Ureter (tissue), 1 donor: Measurements from ENCODE around the gene MINK1. TPM values are rescaled to one million over a fixed set of nuclear protein-coding genes. Genes with fewer than 3 reads are reported as not detected.
A peak's percentile ranks its signal among the peaks of the same experiment; 100 is the strongest.
"Not testable (repeated sequence)": the region's sequence is repeated elsewhere in the genome, so short reads cannot be mapped to it uniquely, and the experiment has no call there.

ENCODE experiments used
- DNase-seq: peaks from one replicate; pipeline ENCODE4 v3.0.0-alpha.2; 2020; ENCODE audit warnings: low spot score
- total RNA-seq: library from RNA; stranded (reverse); gene quantifications from one replicate; pipeline ENCODE4 v1.2.4, GENCODE V29; 2023
- donor health status: DM: yes; HTN: yes; CAD: no.

The MINK1 gene
- total RNA-seq, 1 donor from 2014 or later = 119 TPM

DNA sequence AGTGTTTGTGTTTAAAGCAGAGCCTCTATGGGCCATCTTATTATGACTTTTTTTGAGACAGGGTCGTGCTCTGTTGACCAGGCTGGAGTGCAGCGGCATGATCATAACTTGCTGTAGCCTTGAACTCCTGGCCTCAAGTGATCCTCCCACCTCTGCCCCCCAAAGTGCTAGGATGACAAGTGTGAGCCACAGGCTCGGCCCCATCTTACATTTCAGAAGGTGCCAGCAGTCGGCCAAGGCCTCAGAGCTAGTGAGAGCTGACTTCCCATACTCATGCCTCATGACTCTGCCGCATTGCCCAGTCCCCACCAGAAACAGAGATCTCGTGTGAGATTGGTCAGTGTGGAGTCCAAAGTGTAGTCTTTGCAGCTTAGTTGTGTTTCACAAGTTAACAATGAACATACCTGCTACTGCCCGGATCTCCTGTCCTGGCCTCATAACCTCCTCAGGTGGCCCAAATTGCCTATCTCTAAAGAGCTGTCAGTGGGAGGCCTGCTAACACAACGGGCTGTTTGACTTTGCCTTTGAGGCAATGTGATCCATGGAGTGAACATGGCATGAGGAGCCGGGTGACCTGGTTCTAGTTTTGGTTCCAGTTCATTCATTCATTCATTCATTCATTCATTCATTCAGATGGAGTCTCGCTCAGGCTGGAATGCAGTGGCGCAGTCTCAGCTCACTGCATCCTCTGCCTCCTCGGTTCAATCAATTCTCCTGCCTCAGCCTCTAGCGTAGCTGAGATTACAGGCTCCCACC, 13.7 kb downstream of the MINK1 start:
- DNase-seq = no peak

DNA sequence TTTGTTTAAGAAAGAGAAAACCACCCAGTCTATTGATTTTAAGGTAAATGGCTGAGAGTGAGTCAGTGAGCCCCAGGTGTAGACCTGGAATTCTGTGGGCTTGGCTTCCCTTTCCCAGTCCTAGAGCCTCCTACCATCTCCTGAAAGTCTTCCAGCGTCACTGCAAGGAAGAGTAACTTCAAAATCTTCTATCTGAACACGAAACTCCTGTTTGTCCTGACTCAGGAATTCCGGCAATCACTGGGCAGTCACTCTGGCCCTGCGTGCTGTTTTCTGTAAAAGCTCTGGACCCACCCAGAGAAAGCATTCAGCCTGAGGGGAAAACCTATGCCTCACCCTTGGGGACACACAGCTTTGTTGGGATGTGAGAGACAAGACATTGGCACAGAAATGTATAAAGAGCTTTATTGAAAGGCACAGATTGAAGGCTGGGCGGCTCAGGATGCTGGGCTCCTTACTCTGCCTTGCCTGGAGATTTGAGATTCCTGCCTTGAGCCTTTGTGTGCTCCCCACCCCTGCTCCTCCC, 15.9 kb downstream of the MINK1 start:
- DNase-seq = no peak

DNA sequence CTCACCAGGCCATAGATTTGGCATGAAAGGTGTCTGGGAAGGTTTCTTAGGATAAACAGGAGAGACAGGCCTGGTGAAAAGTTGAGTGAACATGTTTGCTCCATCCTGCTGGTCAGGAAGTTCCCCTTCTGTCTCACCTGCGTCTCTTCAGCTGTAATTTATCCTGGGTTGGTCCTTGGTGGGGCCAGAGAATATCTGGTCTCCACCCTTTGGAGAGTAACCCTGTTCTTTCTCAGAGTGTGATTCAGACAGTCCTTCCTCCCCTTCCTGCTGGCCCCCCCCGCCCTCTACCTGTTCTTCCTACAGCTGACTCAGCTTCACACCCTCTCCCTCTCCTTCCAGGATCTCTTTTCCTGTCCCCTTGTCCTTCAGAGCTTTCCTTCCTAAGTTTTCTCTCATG, 17.1 kb downstream of the MINK1 start:
- DNase-seq = no peak

DNA sequence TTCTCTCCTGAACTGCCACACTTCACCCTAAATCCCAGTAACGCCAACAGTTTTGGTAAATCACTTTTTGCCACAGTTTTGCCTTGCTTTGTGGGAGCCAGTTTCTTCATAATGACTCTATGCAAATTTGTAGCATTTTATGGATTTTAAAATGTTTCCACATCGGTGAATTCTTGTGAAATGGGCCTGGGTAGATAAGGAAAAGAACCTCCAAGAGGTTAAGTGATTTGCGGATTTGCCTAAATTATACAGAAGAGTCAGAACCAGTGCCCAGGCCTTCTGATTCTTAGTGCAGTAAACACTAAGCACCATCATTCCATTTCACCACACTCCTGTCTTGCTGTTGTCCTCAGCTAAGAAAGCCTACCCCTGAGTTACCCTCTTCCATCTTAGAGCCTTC, 17.9 kb downstream of the MINK1 start:
- DNase-seq = no peak

- DNase-seq = peak; percentile 54
Measured at GRCh38 chr17:4852567-4853207, 19.5 kb downstream of the MINK1 start.

- no peak for DNase-seq
Measured at GRCh38 chr17:4853208-4853671, 20.1 kb downstream of the MINK1 start.

- peak; percentile 76 for DNase-seq
Measured at GRCh38 chr17:4854111-4854681, 21.1 kb downstream of the MINK1 start.

DNA sequence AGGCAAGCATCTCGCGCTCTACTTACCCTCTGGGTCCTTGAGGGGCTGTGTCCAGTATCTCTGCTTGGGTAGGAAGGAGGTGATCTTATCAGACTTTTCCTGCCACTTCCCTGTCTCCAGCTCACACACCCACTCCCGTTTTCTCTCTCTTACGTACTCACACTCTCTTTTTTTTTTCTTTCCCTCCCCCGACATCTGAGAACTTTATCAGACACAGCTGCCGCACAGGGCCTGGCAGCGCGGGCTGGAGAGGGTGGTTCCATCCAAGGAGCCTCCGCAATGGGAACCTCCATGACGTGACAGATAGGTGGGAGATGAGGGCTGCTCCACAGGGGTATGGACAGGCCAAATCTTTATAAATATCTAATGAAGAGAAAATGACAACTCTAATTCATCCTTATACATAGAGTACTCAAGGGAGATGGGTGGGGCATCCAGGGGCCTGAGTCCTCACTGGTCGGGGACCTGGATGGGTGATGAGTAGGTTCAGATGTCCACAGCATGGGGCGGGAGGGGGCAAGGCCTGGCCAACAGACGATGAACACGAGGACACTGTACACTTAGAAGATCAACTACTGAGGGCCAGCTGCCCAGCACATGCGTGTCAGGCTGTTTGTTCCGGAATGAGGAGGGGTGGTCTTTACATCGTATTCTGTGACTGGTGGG, 23.3 kb downstream of the MINK1 start:
- DNase-seq = no peak

GRCh38 chr17:4856937-4857314, 23.8 kb downstream of the MINK1 start:
- no peak for DNase-seq

GRCh38 chr17:4857347-4857746, 24.2 kb downstream of the MINK1 start:
- not testable (repeated sequence) for DNase-seq

DNA sequence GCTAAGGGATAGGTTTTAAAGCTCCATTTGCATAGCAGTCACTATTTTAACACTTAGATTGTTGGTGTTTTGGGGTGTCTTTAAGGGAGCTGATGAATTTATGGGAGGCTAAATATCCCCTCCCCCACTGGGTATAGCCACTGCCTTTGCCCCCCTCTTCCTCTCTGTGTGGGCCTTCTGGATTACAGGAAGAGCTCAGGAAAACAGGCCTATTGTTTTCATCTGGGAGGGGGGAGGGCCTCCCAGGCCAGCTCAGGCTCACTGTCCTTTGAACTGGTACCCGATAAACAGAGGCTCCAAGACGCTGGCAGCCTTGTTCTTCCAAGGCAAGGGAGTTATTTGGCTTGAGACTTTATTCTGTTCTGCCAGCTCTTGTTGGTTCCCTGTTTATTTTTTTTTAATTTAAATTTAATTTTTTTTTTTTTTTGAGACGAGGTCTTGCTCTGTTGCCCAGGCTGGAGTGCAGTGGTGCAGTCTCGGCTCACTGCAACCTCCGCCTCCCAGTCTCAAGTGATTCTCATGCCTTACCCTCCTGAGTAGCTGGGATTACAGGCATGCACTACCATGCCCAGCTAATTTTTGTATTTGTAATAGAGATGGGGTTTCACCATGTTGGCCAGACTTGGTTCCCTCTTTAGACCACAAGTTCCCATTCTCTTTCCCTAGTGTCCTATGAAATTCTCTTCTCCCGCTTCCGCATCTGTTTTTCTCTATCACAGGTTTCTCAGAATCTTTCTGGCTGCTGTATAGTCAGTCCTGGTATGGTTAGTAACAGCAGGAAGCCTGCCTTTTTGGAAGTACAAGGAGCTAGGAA, 25.1 kb downstream of the MINK1 start:
- DNase-seq = no peak

GRCh38 chr17:4858882-4859260, 25.7 kb downstream of the MINK1 start:
- peak; percentile 81 for DNase-seq

- no peak for DNase-seq
Measured at GRCh38 chr17:4859816-4860625, 26.9 kb downstream of the MINK1 start.

DNA sequence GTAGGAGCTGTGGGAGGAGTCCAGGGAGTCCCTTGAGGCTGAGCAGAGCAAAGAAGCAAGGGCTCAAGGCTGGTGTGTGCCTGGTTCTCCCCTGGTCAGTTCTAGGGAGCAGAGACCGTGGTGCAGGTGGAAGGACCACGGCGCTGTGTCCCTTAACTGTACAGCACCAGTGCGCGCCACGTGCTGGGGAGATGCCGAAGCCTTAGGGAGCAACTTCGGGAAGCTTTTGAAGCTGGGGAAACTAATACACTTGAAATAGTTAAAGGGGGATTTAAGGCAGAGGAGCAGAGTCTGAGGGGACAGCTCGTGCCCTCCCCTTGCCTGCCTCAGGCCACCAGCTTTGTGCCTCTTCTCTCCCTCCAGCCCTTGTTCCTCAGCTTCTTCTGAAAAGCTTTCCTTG, 27.5 kb downstream of the MINK1 start:
- no peak for DNase-seq

DNA sequence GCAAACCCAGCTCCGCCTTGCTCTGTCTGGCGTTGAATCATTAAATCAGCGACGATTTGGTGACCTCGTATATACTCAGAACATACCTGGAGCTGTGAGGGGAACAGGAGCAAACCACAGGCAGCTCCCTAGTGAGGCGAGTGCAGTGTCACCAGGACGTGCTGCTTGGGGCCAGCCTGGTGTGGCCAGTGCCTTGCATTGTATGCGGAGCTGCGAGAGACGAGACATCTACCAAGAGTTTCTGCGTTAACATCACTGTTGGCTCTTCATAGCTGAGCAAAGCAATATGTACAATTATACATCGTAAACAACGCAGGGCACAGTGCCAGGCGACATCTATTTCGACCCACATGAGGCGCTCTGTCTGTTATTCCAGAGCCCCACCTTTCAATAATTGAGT, 27.9 kb downstream of the MINK1 start:
- no peak for DNase-seq

GRCh38 chr17:4862720-4863119, 29.6 kb downstream of the MINK1 start:
- no peak for DNase-seq

DNA sequence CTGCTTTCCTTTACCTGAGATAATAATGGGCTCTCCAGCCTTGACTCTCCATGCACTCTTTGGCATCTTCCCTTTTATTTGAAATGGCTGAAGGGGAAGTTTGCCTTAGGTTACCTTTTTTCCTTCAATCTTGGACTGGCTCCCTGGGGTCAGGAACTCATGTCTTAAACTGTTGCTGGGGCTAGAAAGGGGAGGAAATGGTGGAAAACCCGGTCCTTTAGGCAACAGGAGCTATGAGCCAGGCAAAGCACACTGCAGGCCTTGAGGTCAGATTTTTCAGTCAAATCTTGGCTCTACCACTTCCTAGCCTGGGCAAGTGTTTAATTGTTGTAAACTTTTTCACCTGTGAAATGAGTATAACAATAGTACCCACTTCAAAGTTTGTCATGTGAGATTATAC, 30.2 kb downstream of the MINK1 start:
- DNase-seq = no peak

DNA sequence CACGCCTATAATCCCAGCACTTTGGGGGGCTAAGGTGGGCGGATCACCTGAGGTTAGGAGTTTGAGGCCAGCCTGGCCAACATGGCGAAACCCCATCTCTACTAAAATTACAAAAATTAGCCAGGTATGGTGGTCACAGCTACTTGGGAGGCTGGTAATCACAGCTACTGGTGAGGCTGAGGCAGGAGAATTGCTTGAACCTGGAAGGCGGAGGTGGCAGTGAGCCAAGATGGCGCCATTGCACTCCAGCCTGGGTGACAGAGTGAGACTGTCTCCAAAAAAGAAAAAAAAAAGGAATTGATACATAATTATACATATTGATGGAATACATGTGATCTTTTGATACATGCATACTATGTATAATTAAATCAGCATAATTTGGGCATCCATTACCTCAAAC, 34.4 kb downstream of the MINK1 start:
- DNase-seq = not testable (repeated sequence)

DNA sequence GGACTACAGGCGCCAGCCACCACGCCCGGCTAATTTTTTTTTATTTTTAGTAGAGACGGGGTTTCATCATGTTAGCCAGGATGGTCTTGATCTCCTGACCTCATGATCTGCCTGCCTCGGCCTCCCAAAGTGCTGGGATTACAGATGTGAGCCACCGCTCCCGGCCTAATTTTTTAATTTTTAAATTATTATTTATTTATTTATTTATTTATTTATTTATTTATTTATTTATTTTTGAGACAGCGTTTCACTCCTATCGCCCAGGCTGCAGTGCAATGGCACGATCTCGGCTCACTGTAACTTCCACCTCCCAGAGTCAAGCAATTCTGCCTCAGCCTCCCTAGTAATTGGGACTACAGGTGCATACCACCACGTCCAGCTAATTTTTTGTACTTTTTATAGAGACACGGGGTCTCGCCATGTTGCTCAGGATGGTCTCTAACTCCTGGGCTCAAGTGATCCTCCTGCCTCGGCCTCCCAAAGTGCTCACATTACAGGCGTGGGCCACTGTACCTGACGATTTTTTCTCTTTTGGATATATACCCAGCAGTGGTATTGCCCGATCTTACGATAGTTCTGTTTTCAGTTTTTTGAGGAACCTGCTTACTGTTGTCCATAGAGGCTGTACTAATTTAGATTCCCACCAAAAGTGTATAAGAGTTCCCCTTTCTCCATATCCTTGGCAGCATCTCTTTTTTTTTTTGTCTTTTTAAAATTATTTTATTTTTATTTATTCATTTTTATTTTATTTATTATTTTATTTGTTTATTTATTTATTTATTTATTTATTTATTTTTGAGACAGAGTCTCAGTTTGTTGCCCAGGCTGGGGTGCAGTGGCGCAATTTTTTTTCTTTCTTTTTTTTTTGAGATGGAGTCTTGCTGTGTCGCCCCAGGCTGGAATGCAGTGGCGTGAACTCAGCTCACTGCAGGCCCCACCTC, 36.2 kb downstream of the MINK1 start:
- not testable (repeated sequence) for DNase-seq
